ENCODE data around the gene TTLL11.

DNA sequence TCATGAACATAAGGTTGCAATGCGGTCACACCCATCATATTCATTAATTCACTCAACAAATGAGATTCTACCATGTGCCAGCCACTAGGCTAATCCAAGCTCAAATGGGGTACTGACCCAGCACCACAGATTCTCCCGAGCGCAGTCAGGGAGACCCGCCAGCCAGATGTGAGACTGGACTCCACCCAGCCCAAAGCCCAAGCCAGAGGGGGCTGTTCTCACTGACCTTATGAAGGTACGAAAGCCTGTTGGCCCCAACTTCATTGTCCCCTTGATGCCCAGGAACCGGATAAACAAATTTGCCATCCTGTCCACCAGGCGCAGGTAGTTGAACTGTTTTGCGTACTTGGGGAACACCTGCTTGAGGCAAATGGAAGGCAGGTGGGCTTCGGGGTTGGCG lies 222.8 kb downstream of the TTLL11 start:
- TF ChIP-seq POLR2A (IDR thresholded peaks at IDR 0.05): no peak
- TF ChIP-seq, protein P1, sequence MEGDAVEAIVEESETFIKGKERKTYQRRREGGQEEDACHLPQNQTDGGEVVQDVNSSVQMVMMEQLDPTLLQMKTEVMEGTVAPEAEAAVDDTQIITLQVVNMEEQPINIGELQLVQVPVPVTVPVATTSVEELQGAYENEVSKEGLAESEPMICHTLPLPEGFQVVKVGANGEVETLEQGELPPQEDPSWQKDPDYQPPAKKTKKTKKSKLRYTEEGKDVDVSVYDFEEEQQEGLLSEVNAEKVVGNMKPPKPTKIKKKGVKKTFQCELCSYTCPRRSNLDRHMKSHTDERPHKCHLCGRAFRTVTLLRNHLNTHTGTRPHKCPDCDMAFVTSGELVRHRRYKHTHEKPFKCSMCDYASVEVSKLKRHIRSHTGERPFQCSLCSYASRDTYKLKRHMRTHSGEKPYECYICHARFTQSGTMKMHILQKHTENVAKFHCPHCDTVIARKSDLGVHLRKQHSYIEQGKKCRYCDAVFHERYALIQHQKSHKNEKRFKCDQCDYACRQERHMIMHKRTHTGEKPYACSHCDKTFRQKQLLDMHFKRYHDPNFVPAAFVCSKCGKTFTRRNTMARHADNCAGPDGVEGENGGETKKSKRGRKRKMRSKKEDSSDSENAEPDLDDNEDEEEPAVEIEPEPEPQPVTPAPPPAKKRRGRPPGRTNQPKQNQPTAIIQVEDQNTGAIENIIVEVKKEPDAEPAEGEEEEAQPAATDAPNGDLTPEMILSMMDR (IDR thresholded peaks at IDR 0.05): no peak
